Measurements from ENCODE around the gene CD74. TPM values are rescaled to one million over a fixed set of nuclear protein-coding genes. Genes with fewer than 3 reads are reported as not detected.

Gene CD74
- total RNA-seq, 4 donors from 2014 or later, result 433 to 1,002 (median 776) TPM

- WGBS, result 95% methylated on average over 7 of the region's 7 CpGs
- H3K4me3 ChIP-seq, result no peak overlapping the region
- no peak for DNase-seq (ENCODE audit: low spot score in 2 of 2)
- H3K9me3 ChIP-seq, result no peaks in the 10 kb centered on the region
- no peak overlapping the region for H3K27ac ChIP-seq
- H3K4me1 ChIP-seq, result no peaks in the 10 kb centered on the region
- peaks cover 92% of the 10 kb centered on the region for H3K36me3 ChIP-seq
- no peak for TF ChIP-seq EP300 (IDR thresholded peaks at IDR 0.05)
- TF ChIP-seq POLR2AphosphoS5 (IDR thresholded peaks at IDR 0.05), result no peak
- no peak for TF ChIP-seq POLR2A (IDR thresholded peaks at IDR 0.05)
- TF ChIP-seq CTCF (IDR thresholded peaks at IDR 0.05), result no peak
- no peaks in the 10 kb centered on the region for H3K27me3 ChIP-seq
Observed at GRCh38 chr5:150396267-150396666, 16.4 kb downstream of the CD74 start.

GRCh38 chr5:150395688-150395975, 17.1 kb downstream of the CD74 start:
- no peak overlapping the region for H3K27ac ChIP-seq
- no peak overlapping the region for H3K4me3 ChIP-seq
- H3K9me3 ChIP-seq, result no peaks in the 10 kb centered on the region
- WGBS, result 90% methylated on average over 2 of the region's 2 CpGs
- H3K4me1 ChIP-seq, result no peaks in the 10 kb centered on the region
- no peaks in the 10 kb centered on the region for H3K27me3 ChIP-seq
- DNase-seq (ENCODE audit: low spot score in 2 of 2), result no peak
- peaks cover 98% of the 10 kb centered on the region for H3K36me3 ChIP-seq
- TF ChIP-seq POLR2AphosphoS5 (IDR thresholded peaks at IDR 0.05) (no peak), EP300 (IDR thresholded peaks at IDR 0.05) (no peak), CTCF (IDR thresholded peaks at IDR 0.05) (no peak), POLR2A (IDR thresholded peaks at IDR 0.05) (no peak)

- no peak for DNase-seq (ENCODE audit: low spot score in 2 of 2)
- Histone ChIP-seq H3K4me3 (no peak overlapping the region), H3K36me3 (peaks cover 98% of the 10 kb centered on the region), H3K4me1 (no peaks in the 10 kb centered on the region), H3K9me3 (no peaks in the 10 kb centered on the region), H3K27ac (no peak overlapping the region), H3K27me3 (no peaks in the 10 kb centered on the region)
- no peak for TF ChIP-seq EP300 (IDR thresholded peaks at IDR 0.05)
- WGBS, result 69% methylated on average over 13 of the region's 13 CpGs
Observed at GRCh38 chr5:150394912-150395687, 17.6 kb downstream of the CD74 start.

- DNase-seq (ENCODE audit: low spot score in 2 of 2), result no peak
- Histone ChIP-seq H3K36me3 (peaks cover 98% of the 10 kb centered on the region), H3K4me3 (no peak overlapping the region), H3K27ac (no peak overlapping the region), H3K27me3 (no peaks in the 10 kb centered on the region), H3K4me1 (no peaks in the 10 kb centered on the region), H3K9me3 (no peaks in the 10 kb centered on the region)
- 64% methylated on average over 2 of the region's 3 CpGs for WGBS
- TF ChIP-seq CTCF (IDR thresholded peaks at IDR 0.05) (no peak), POLR2AphosphoS5 (IDR thresholded peaks at IDR 0.05) (no peak), POLR2A (IDR thresholded peaks at IDR 0.05) (no peak), EP300 (IDR thresholded peaks at IDR 0.05) (no peak)
Observed at GRCh38 chr5:150394131-150394530, 18.6 kb downstream of the CD74 start.

- H3K27ac ChIP-seq, result no peak overlapping the region
- no peaks in the 10 kb centered on the region for H3K9me3 ChIP-seq
- no peak for TF ChIP-seq CTCF (IDR thresholded peaks at IDR 0.05)
- TF ChIP-seq POLR2AphosphoS5 (IDR thresholded peaks at IDR 0.05), result no peak
- no peak for TF ChIP-seq EP300 (IDR thresholded peaks at IDR 0.05)
- no peak for TF ChIP-seq POLR2A (IDR thresholded peaks at IDR 0.05)
- no peaks in the 10 kb centered on the region for H3K27me3 ChIP-seq
- 75% methylated on average over 3 of the region's 3 CpGs for WGBS
- no peak overlapping the region for H3K4me3 ChIP-seq
- DNase-seq (ENCODE audit: low spot score in 2 of 2), result no peak
- H3K4me1 ChIP-seq, result no peaks in the 10 kb centered on the region
- peaks cover 97% of the 10 kb centered on the region for H3K36me3 ChIP-seq
Observed at GRCh38 chr5:150393096-150393645, 19.5 kb downstream of the CD74 start.
